GM23338 (cell line): ENCODE results near the gene CNTNAP2.

Experiments
- CREB1 ChIP-seq: fragments of 250-450 bp; sonication (Bioruptor Pico); IDR thresholded peaks from 2 replicates; pipeline ENCODE4 v1.5.0; 2020; ENCODE audit warnings: low read depth, mild to moderate bottlenecking, moderate library complexity
- EZH2 ChIP-seq: fragments of 200-600 bp; sonication (generic); IDR thresholded peaks from one replicate; pipeline ENCODE4 v1.8.0; 2017; ENCODE audit warnings: antibody characterized with exemption, mild to moderate bottlenecking, low read depth; ENCODE audit not compliant: unreplicated experiment
- EZH2phosphoT487 ChIP-seq: fragments of 200-600 bp; sonication (generic); IDR thresholded peaks from one replicate; pipeline ENCODE4 v1.8.1; 2018; ENCODE audit warnings: antibody characterized with exemption; ENCODE audit not compliant: unreplicated experiment
- JUNB ChIP-seq: IDR thresholded peaks from one replicate; pipeline ENCODE4 v1.6.1; 2016; ENCODE audit warnings: antibody characterized with exemption; ENCODE audit not compliant: unreplicated experiment
- POLR2AphosphoS5 ChIP-seq: IDR thresholded peaks from 2 replicates; pipeline ENCODE4 v1.6.1; 2016; ENCODE audit warnings: antibody characterized with exemption, low read depth
- ZNF331 ChIP-seq: fragments of 250-450 bp; sonication (Bioruptor Pico); IDR thresholded peaks from 2 replicates; pipeline ENCODE4 v1.5.0; 2020; ENCODE audit warnings: low read depth, mild to moderate bottlenecking, moderate library complexity
- TF ChIP-seq, protein P1 (sequence below), 2 experiments: fragments of 200-600 bp in 1 of 2; sonication (generic) in 1 of 2; conservative IDR thresholded peaks; 2 replicates each; pipeline versions ENCODE4 v1.5.1 to v1.6.1; 2016 to 2017; ENCODE audit warnings: antibody characterized with exemption in 2 of 2, low read depth in 2 of 2, mild to moderate bottlenecking in 2 of 2, moderate library complexity in 1 of 2
- TF ChIP-seq, protein P2 (sequence below): IDR thresholded peaks from one replicate; pipeline ENCODE4 v1.6.1; 2018; ENCODE audit warnings: antibody characterized with exemption; ENCODE audit not compliant: unreplicated experiment
- TF ChIP-seq, protein P3 (sequence below): IDR thresholded peaks from 2 replicates; pipeline ENCODE4 v1.6.1; 2016; ENCODE audit warnings: antibody characterized with exemption

DNA sequence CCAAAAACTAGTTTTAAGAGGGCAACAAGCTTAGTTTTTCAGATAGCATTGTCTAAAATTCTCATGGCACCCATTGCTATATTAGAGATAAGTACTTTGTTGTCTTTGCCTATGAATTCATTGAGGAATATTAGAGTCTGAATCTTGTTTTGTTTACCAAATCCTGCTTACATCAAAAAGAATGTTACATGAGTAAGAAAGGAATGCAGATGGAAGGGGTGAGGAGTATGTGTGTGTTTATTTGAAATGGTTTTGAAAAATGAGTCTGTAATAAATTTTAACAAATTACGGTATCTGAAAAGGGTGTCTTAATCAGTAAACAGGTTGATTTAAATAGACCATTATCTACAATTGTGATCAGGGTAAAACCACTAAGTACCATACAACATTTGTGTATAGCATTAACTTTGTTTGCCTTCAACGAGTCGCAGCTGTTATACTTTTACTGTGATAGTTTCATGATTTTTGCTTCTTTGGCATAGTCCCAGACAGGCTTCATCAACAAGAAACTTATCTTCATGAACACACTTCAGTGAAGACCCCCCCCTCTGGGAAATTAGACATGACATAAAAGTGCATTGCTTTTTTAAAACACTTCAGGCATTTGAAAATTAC lies 1290.0 kb downstream of the CNTNAP2 start:
- TF ChIP-seq EZH2phosphoT487 (no peak), EZH2 (no peak), POLR2AphosphoS5 (no peak), ZNF331 (CRISPR knock-in tag) (no peak), JUNB (no peak), CREB1 (CRISPR knock-in tag) (no peak)
- TF ChIP-seq, protein P1, sequence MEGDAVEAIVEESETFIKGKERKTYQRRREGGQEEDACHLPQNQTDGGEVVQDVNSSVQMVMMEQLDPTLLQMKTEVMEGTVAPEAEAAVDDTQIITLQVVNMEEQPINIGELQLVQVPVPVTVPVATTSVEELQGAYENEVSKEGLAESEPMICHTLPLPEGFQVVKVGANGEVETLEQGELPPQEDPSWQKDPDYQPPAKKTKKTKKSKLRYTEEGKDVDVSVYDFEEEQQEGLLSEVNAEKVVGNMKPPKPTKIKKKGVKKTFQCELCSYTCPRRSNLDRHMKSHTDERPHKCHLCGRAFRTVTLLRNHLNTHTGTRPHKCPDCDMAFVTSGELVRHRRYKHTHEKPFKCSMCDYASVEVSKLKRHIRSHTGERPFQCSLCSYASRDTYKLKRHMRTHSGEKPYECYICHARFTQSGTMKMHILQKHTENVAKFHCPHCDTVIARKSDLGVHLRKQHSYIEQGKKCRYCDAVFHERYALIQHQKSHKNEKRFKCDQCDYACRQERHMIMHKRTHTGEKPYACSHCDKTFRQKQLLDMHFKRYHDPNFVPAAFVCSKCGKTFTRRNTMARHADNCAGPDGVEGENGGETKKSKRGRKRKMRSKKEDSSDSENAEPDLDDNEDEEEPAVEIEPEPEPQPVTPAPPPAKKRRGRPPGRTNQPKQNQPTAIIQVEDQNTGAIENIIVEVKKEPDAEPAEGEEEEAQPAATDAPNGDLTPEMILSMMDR (conservative IDR thresholded peaks at IDR 0.05; ENCODE audit: low read depth in 2 of 2), result no peak
- TF ChIP-seq, protein P2, sequence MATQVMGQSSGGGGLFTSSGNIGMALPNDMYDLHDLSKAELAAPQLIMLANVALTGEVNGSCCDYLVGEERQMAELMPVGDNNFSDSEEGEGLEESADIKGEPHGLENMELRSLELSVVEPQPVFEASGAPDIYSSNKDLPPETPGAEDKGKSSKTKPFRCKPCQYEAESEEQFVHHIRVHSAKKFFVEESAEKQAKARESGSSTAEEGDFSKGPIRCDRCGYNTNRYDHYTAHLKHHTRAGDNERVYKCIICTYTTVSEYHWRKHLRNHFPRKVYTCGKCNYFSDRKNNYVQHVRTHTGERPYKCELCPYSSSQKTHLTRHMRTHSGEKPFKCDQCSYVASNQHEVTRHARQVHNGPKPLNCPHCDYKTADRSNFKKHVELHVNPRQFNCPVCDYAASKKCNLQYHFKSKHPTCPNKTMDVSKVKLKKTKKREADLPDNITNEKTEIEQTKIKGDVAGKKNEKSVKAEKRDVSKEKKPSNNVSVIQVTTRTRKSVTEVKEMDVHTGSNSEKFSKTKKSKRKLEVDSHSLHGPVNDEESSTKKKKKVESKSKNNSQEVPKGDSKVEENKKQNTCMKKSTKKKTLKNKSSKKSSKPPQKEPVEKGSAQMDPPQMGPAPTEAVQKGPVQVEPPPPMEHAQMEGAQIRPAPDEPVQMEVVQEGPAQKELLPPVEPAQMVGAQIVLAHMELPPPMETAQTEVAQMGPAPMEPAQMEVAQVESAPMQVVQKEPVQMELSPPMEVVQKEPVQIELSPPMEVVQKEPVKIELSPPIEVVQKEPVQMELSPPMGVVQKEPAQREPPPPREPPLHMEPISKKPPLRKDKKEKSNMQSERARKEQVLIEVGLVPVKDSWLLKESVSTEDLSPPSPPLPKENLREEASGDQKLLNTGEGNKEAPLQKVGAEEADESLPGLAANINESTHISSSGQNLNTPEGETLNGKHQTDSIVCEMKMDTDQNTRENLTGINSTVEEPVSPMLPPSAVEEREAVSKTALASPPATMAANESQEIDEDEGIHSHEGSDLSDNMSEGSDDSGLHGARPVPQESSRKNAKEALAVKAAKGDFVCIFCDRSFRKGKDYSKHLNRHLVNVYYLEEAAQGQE, result no peak
- TF ChIP-seq, protein P3, sequence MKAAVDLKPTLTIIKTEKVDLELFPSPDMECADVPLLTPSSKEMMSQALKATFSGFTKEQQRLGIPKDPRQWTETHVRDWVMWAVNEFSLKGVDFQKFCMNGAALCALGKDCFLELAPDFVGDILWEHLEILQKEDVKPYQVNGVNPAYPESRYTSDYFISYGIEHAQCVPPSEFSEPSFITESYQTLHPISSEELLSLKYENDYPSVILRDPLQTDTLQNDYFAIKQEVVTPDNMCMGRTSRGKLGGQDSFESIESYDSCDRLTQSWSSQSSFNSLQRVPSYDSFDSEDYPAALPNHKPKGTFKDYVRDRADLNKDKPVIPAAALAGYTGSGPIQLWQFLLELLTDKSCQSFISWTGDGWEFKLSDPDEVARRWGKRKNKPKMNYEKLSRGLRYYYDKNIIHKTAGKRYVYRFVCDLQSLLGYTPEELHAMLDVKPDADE, result no peak
